Mucosa of stomach (tissue), 1 donor: ENCODE data around the gene PDCD2L.
A peak's percentile ranks its signal among the peaks of the same experiment; 100 is the strongest.

ENCODE experiments used
- H3K27me3 ChIP-seq: one replicate; pipeline ENCODE4 v1.7.0; 2013; ENCODE audit warnings: mild to moderate bottlenecking, low read length; ENCODE audit not compliant: control insufficient read depth, insufficient read depth
- H3K36me3 ChIP-seq: one replicate; pipeline ENCODE4 v1.7.0; 2013; ENCODE audit warnings: low read length; ENCODE audit not compliant: control insufficient read depth, insufficient read depth
- H3K4me1 ChIP-seq: one replicate; pipeline ENCODE4 v1.7.0; 2013; ENCODE audit warnings: mild to moderate bottlenecking, low read length; ENCODE audit not compliant: control insufficient read depth, insufficient read depth
- H3K4me3 ChIP-seq: one replicate; pipeline ENCODE4 v1.7.0; 2013; ENCODE audit warnings: low read length
- H3K9ac ChIP-seq: one replicate; pipeline ENCODE4 v1.7.0; 2013; ENCODE audit warnings: mild to moderate bottlenecking, low read length, moderate library complexity
- H3K9me3 ChIP-seq: one replicate; pipeline ENCODE4 v1.7.0; 2013; ENCODE audit warnings: mild to moderate bottlenecking, low read length, moderate library complexity; ENCODE audit not compliant: control insufficient read depth
- donor health status: Pancreatic carcinoma.

The PDCD2L gene

GRCh38 chr19:34404109-34404909 lies at the start of gene PDCD2L:
PDCD2L (plus strand) TSS chr19:34404399; CDS start chr19:34404431, 32 bp downstream.
- Histone ChIP-seq H3K4me1 (peaks cover 8% of the 10 kb centered on the region), H3K4me3 (peak within 1 kb of the TSS; percentile 51), H3K9ac (peak within 1 kb of the TSS; percentile 73), H3K9me3 (no peaks in the 10 kb centered on the region), H3K27me3 (no peaks in the 10 kb centered on the region), H3K36me3 (no peaks in the 10 kb centered on the region)

GRCh38 chr19:34355201-34355600 lies 49.0 kb upstream of the PDCD2L start:
- H3K27me3 ChIP-seq: no peaks in the 10 kb centered on the region
- H3K4me3 ChIP-seq: no peak overlapping the region
- H3K36me3 ChIP-seq: no peaks in the 10 kb centered on the region
- no peak overlapping the region for H3K9ac ChIP-seq
- H3K9me3 ChIP-seq: no peaks in the 10 kb centered on the region
- peaks cover 11% of the 10 kb centered on the region for H3K4me1 ChIP-seq

GRCh38 chr19:34356875-34357274 lies 47.3 kb upstream of the PDCD2L start:
- H3K36me3 ChIP-seq: no peaks in the 10 kb centered on the region
- no peaks in the 10 kb centered on the region for H3K9me3 ChIP-seq
- peaks cover 11% of the 10 kb centered on the region for H3K4me1 ChIP-seq
- H3K27me3 ChIP-seq: no peaks in the 10 kb centered on the region
- no peak overlapping the region for H3K4me3 ChIP-seq
- H3K9ac ChIP-seq: no peak overlapping the region

- H3K27me3 ChIP-seq: no peaks in the 10 kb centered on the region
- H3K9me3 ChIP-seq: no peaks in the 10 kb centered on the region
- no peak overlapping the region for H3K9ac ChIP-seq
- no peaks in the 10 kb centered on the region for H3K36me3 ChIP-seq
- H3K4me3 ChIP-seq: no peak overlapping the region
- H3K4me1 ChIP-seq: peaks cover 11% of the 10 kb centered on the region
These were observed 46.8 kb upstream of the PDCD2L start for GRCh38 chr19:34357431-34357830.

GRCh38 chr19:34359140-34359953 lies 44.9 kb upstream of the PDCD2L start:
- no peaks in the 10 kb centered on the region for H3K27me3 ChIP-seq
- no peaks in the 10 kb centered on the region for H3K9me3 ChIP-seq
- H3K36me3 ChIP-seq: no peaks in the 10 kb centered on the region
- peak overlapping the region; percentile 72 for H3K9ac ChIP-seq
- peak overlapping the region; percentile 34 for H3K4me3 ChIP-seq
- H3K4me1 ChIP-seq: peaks cover 11% of the 10 kb centered on the region

GRCh38 chr19:34359954-34360315 lies 44.3 kb upstream of the PDCD2L start:
- Histone ChIP-seq H3K4me1 (peaks cover 11% of the 10 kb centered on the region), H3K36me3 (no peaks in the 10 kb centered on the region), H3K9ac (peak overlapping the region; percentile 69), H3K4me3 (peak overlapping the region; percentile 34), H3K9me3 (no peaks in the 10 kb centered on the region), H3K27me3 (no peaks in the 10 kb centered on the region)

- no peak overlapping the region for H3K4me3 ChIP-seq
- H3K9me3 ChIP-seq: no peaks in the 10 kb centered on the region
- no peaks in the 10 kb centered on the region for H3K36me3 ChIP-seq
- H3K4me1 ChIP-seq: peaks cover 11% of the 10 kb centered on the region
- no peak overlapping the region for H3K9ac ChIP-seq
- H3K27me3 ChIP-seq: no peaks in the 10 kb centered on the region
These were observed 43.8 kb upstream of the PDCD2L start for GRCh38 chr19:34360354-34360909.

GRCh38 chr19:34362679-34363069 lies 41.5 kb upstream of the PDCD2L start:
- H3K4me1 ChIP-seq: peaks cover 31% of the 10 kb centered on the region

GRCh38 chr19:34363094-34363493 lies 41.1 kb upstream of the PDCD2L start:
- Histone ChIP-seq H3K9me3 (no peaks in the 10 kb centered on the region), H3K27me3 (no peaks in the 10 kb centered on the region), H3K4me1 (peaks cover 31% of the 10 kb centered on the region), H3K9ac (no peak overlapping the region), H3K36me3 (peaks cover 6% of the 10 kb centered on the region), H3K4me3 (no peak overlapping the region)

More at GRCh38 chr19:34362679-34363069, 41.5 kb upstream of the PDCD2L start:
- Histone ChIP-seq H3K9me3 (no peaks in the 10 kb centered on the region), H3K36me3 (peaks cover 4% of the 10 kb centered on the region), H3K9ac (no peak overlapping the region), H3K27me3 (no peaks in the 10 kb centered on the region), H3K4me3 (no peak overlapping the region)

- Histone ChIP-seq H3K4me1 (peaks cover 25% of the 10 kb centered on the region), H3K9ac (no peak overlapping the region), H3K27me3 (no peaks in the 10 kb centered on the region)
These were observed 40.3 kb upstream of the PDCD2L start for GRCh38 chr19:34363930-34364329.

GRCh38 chr19:34364462-34364829 lies 39.8 kb upstream of the PDCD2L start:
- H3K4me1 ChIP-seq: peaks cover 25% of the 10 kb centered on the region
- no peaks in the 10 kb centered on the region for H3K9me3 ChIP-seq
- no peaks in the 10 kb centered on the region for H3K27me3 ChIP-seq
- no peak overlapping the region for H3K4me3 ChIP-seq
- peaks cover 12% of the 10 kb centered on the region for H3K36me3 ChIP-seq
- H3K9ac ChIP-seq: peak overlapping the region; percentile 45

More at GRCh38 chr19:34363930-34364329, 40.3 kb upstream of the PDCD2L start:
- Histone ChIP-seq H3K9me3 (no peaks in the 10 kb centered on the region), H3K4me3 (no peak overlapping the region), H3K36me3 (peaks cover 12% of the 10 kb centered on the region)
